GM12891 (cell line): ENCODE measurements around the gene CHORDC1. TPM values are rescaled to one million over a fixed set of nuclear protein-coding genes. Genes with fewer than 3 reads are reported as not detected.
A peak's percentile ranks its signal among the peaks of the same experiment; 100 is the strongest.

Experiments used
- DNase-seq: peaks from one replicate; pipeline ENCODE4 v3.0.0; 2011; ENCODE audit warnings: low spot score; ENCODE audit not compliant: insufficient read length
- FAIRE-seq: peaks from 2 replicates; lab custom pipeline; 2011; peaks lifted over from hg19 to GRCh38; lab: Jason Lieb, UNC
- PAX5 ChIP-seq: IDR thresholded peaks from 2 replicates; pipeline ENCODE4 v1.6.1; 2011; ENCODE audit warnings: low read length, moderate library complexity, mild to moderate bottlenecking; ENCODE audit not compliant: insufficient read depth, severe bottlenecking
- POLR2A ChIP-seq: IDR thresholded peaks from 2 replicates; pipeline ENCODE4 v1.6.1; 2011; ENCODE audit warnings: low read depth, low read length, control low read depth
- POLR2AphosphoS5 ChIP-seq: IDR thresholded peaks from 2 replicates; pipeline ENCODE4 v1.6.1; 2011; ENCODE audit warnings: low read depth, low read length, control low read depth
- POU2F2 ChIP-seq: IDR thresholded peaks from 2 replicates; pipeline ENCODE4 v1.6.1; 2011; ENCODE audit warnings: low read depth, mild to moderate bottlenecking, control low read depth, low read length, moderate library complexity
- SPI1 ChIP-seq: IDR thresholded peaks from 2 replicates; pipeline ENCODE4 v1.6.1; 2011; ENCODE audit warnings: low read depth, low read length, control low read depth
- TAF1 ChIP-seq: IDR thresholded peaks from 2 replicates; pipeline ENCODE4 v1.6.1; 2011; ENCODE audit warnings: low read depth, low read length, control low read depth
- polyA plus RNA-seq: library from polyadenylated mRNA; unstranded; fragments of >200 nt; gene quantifications from one replicate; pipeline ENCODE4 v1.2.1, GENCODE V29; 2012; ENCODE audit warnings: low read depth, missing spikeins, inconsistent platforms; ENCODE audit not compliant: missing spikeins

The CHORDC1 gene
- polyA plus RNA-seq, result 29.5 TPM

DNA sequence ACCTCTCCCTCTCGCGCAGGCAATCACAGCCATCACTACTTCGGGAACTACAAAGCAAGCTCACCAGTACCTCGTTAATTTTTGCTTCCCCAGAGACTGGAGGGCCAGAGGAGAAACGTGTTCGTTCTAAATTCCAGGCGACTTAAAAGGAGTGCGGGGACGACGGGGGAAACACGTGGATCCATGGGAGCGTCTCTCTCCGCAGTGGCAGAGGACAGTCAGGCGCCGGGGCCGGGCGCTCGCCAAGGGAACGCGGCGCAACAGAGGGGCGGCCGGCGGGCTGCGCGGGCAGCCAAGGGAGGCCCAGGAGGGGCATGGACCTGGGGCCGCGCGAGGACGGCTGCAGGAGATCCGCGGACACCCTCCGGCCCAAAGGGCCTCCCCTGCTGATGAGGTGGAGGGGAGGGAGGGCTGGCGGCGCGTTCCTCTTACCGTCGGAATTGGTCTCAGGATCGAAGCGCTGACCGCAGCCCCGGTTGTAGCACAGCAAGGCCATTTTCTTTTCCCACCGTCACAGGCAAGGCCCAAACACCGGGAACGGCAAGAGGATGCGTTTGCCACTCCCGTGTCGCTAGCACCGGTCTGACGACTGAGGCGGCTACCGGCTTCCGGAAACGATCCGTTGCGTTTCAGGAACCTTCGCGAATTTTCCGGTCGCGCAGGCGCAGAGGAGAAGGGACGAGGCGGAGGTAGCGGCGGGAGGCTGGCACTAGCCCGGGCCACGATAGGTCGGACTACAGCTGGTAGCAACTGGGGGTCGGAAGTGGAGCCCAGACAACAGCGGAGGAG, at the start of gene CHORDC1:
TSS of gene CHORDC1 (minus strand) at position 591 of the 789 bp plus-strand sequence. CDS start at position 496, 95 bp downstream.
- TF ChIP-seq POLR2A (peak; percentile 90), POLR2AphosphoS5 (peak; percentile 88), POU2F2 (no peak), SPI1 (no peak), TAF1 (peak; percentile 84), PAX5 (no peak)
- FAIRE-seq (peak; percentile 95), DNase-seq (peak; percentile 66)

DNA sequence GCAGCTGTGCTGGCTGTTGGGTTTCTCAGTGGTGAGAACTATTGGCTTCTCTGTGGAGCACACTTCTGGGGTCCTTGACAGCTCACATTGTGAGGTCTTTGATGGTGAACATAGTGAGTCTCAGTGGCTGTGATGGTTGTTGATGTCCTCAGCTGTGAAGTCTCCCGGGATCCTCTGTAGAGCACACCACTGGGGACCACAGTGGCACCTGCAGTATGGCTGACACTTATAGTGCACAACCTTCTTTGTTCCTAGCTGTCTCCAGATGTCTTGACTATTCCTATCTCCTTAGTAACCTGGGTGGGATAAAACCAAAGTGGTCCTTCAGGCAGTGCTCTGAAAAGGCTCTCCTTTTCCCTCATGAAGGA, 34.3 kb upstream of the CHORDC1 start:
- no peak for FAIRE-seq
- no peak for DNase-seq
- no peak for TF ChIP-seq PAX5
- no peak for TF ChIP-seq SPI1
- TF ChIP-seq POU2F2, result no peak
- TF ChIP-seq POLR2A, result no peak
- no peak for TF ChIP-seq POLR2AphosphoS5
- TF ChIP-seq TAF1, result no peak

DNA sequence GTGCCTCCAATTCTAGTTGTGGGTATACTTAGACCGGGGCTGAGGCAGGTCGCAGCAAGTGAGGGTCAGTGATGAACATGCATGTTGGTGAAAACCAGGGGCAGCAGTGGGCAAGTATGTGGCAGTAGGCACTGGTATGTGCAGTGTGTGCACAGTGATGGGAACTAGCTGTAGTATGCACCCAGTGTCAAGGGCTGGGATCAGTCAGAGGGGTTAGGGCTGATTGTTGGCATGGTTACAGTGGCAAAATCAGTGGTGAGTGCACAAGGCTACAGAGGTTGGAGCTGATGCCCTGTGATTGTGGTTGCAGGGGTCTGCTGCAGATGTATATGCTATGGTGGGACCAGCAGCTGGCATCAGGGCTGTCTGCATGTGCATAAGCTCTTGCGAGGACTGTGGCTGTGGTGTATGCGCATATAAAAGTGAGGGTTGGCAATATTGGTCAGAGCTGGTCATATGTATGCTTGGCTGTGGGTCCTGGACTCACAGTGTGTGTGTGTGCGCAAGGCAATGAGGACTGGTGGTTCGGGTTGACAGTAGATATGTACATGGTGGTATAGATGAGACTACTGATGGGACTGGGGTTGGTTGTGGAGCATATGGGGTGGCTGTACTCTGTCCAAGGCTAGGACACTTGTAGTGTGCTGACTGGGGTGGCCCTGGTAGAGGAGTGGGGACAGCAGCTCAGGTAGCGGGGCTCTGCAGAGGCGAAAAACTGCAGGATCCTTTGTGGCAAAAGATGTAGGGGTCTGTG, 33.7 kb upstream of the CHORDC1 start:
- TF ChIP-seq PAX5, result no peak
- TF ChIP-seq SPI1, result no peak
- TF ChIP-seq POU2F2, result no peak
- TF ChIP-seq TAF1, result no peak
- TF ChIP-seq POLR2A, result no peak
- no peak for TF ChIP-seq POLR2AphosphoS5
- DNase-seq (no peak), FAIRE-seq (peak; percentile 57)

DNA sequence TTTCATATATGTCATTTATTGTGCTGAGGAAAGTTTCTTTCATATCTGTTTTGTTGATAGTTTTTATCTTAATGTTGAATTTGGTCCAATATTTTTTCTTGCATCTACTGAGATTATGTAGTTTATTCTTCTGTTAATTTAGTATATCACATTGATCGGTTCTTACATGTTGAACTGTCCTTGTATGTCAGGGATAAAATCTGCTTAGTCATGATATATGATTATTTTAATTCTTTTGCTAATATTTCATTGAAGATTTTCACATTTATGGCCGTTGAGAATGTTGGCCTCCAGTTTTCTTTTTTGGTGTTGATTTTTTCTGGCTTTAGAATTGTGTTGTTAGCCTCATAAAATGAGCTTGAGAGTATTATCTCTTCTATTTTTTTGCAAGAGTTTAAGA, 31.2 kb upstream of the CHORDC1 start:
- TF ChIP-seq SPI1 (no peak), POLR2AphosphoS5 (no peak), POLR2A (no peak), POU2F2 (no peak), PAX5 (no peak), TAF1 (no peak)
- no peak for FAIRE-seq
- no peak for DNase-seq

DNA sequence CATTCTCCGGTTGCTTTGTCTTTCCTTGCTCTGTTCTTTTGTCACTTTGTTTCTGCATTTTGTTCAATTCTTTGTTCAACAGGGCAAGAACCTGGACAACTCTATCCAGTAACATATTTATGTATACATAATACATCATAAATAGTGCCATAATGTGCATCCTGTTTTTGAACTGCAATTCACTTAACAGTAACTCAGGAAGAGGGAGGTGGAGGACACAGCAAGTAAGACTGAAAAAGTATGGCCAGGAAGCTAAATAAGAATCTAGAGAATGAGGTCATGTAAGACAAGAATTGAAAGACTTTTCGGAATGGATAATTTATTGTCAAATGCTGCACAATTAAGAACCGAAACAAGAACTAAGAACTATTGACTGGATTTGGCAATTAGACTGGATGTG, 29.2 kb upstream of the CHORDC1 start:
- no peak for FAIRE-seq
- TF ChIP-seq POLR2A (no peak), POU2F2 (no peak), PAX5 (no peak), SPI1 (no peak), POLR2AphosphoS5 (no peak), TAF1 (no peak)
- no peak for DNase-seq

DNA sequence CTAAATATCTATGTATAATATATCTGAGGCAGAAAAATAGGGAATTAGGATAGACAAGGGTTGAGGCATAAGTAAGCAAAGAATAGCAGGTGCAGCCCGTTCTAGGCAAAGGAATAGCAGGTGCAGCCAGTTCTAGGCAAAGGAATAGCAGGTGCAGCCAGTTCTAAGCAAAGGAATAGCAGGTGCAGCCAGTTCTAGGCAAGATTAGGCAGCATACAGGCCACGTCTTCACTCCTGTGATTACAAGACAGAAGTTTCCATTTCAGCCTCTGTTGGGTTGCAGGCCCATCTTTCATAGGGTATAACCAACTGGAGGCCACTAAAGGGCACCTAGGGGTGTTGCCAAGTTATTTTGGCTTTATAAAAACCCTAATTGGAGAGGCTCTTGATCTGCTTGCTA, 28.8 kb upstream of the CHORDC1 start:
- TF ChIP-seq SPI1 (no peak), PAX5 (no peak), POLR2AphosphoS5 (no peak), TAF1 (no peak), POLR2A (no peak), POU2F2 (no peak)
- FAIRE-seq (no peak), DNase-seq (no peak)

DNA sequence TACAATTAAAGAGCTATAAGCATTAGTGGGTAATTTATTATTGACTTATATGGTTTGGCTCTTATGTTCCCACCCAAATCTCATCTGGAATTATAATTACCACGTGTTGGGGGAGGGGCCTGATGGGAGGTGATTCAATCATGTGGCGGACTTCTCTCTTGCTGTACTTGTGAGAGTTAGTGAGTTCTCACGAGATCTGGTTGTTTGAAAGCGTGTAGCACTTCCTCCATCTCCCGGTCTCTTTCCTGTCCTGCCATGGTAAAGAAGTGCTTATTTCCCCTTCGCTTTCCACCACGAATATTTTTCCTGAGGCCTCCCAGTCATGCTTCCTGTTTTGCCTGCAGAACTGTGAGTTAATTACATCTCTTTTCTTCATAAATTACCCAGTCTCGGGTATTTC, 28.1 kb upstream of the CHORDC1 start:
- no peak for DNase-seq
- TF ChIP-seq SPI1, result peak; percentile 36
- no peak for TF ChIP-seq POLR2A
- TF ChIP-seq TAF1, result no peak
- TF ChIP-seq POLR2AphosphoS5, result no peak
- FAIRE-seq, result peak; percentile 28

DNA sequence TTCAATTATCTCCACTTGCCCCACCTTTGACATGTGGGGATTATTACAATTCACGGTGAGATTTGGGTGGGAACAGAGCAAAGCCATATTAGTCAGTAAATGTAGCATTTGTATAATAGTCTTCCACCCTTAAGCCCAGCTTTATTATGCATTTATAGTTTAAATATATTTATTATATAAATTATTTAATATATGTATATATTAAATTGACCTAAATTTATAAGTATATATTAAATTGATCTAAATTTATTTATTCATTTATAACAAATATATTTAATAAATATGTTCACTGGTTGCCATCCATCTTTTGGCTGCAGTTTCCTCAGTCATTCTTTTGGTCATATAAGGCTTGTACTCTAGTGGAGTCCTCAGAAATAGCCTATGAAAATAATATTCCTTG, 23.6 kb upstream of the CHORDC1 start:
- TF ChIP-seq TAF1 (no peak), PAX5 (no peak), POLR2A (no peak), SPI1 (no peak), POU2F2 (no peak), POLR2AphosphoS5 (no peak)
- DNase-seq (no peak), FAIRE-seq (no peak)

DNA sequence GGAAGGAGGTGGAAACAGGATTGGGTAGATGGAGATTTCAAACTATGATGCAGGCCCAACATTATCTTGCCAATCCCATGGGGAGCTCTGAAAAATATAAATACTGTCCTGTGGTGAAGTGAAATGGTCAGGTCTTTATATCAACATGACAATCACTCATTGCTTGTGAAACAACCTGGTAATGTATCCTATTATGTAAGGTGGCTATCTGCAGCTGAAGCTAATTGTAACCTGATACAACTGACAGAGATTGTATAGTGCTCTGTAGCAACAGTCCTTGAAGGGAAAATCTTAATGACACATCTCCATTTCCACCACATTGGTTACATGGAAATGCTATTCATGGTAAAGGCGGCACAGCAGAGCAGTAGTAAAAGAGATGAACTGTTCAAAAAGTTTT, 20.7 kb upstream of the CHORDC1 start:
- DNase-seq (no peak), FAIRE-seq (no peak)
- TF ChIP-seq PAX5 (no peak), TAF1 (no peak), POU2F2 (no peak), POLR2AphosphoS5 (no peak), POLR2A (no peak), SPI1 (no peak)

DNA sequence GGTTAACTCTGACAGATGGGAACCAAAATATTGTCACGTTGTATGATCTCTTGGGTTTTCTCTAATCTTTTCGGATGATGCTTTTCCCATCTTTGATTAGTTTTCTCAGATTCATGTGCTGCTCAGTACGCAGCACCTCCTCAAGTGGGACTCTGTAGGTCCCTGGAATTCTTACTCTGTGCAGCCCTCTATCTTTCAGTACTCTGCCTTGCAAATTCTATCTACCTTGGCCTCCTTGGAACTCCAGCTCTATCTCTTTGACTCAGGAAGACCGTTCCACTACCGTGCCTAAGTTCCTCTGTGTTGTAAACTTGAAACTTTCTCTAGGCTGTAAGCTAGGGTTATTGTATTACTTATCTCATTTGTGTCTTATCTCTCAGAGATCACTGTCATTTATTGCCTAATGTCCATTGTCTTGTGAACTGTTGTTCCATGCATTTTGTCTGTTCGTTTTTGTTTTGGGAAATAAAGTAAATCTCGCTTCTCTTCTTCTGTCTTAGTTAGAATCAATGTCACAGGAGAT, 20.1 kb upstream of the CHORDC1 start:
- no peak for TF ChIP-seq PAX5
- TF ChIP-seq POU2F2, result no peak
- no peak for TF ChIP-seq POLR2AphosphoS5
- TF ChIP-seq POLR2A, result no peak
- no peak for TF ChIP-seq SPI1
- FAIRE-seq (no peak), DNase-seq (no peak)
